Rectal smooth muscle tissue (tissue), 1 donor: ENCODE measurements around the gene C9orf78.

ENCODE experiments used
- H3K27ac ChIP-seq: one replicate; pipeline ENCODE4 v1.7.0; 2013; ENCODE audit warnings: low read depth, low read length, inconsistent platforms
- H3K27me3 ChIP-seq: one replicate; pipeline ENCODE4 v1.7.0; 2013; ENCODE audit warnings: low read length; ENCODE audit not compliant: control insufficient read depth, insufficient read depth
- H3K36me3 ChIP-seq: one replicate; pipeline ENCODE4 v1.7.0; 2013; ENCODE audit warnings: low read length; ENCODE audit not compliant: control insufficient read depth, insufficient read depth
- H3K4me1 ChIP-seq: one replicate; pipeline ENCODE4 v1.7.0; 2013; ENCODE audit warnings: low read length; ENCODE audit not compliant: control insufficient read depth, insufficient read depth
- H3K4me3 ChIP-seq: one replicate; pipeline ENCODE4 v1.7.0; 2013; ENCODE audit warnings: low read length
- H3K9ac ChIP-seq: one replicate; pipeline ENCODE4 v1.7.0; 2013; ENCODE audit warnings: low read length

Gene C9orf78

GRCh38 chr9:129835128-129835859, at the start of gene C9orf78, which contains the start of gene USP20:
Gene C9orf78 (minus strand): TSS chr9:129835275. CDS start chr9:129835221, 54 bp downstream.
Gene USP20 (plus strand): TSS chr9:129835458. CDS start chr9:129852556, 17,098 bp downstream.
- Histone ChIP-seq H3K27me3 (no peaks in the 10 kb centered on the region), H3K36me3 (no peaks in the 10 kb centered on the region), H3K27ac (peak within 1 kb of the TSS; percentile 86), H3K4me1 (peaks cover 2% of the 10 kb centered on the region), H3K4me3 (peak within 1 kb of the TSS; percentile 98), H3K9ac (peak within 1 kb of the TSS; percentile 91)

DNA sequence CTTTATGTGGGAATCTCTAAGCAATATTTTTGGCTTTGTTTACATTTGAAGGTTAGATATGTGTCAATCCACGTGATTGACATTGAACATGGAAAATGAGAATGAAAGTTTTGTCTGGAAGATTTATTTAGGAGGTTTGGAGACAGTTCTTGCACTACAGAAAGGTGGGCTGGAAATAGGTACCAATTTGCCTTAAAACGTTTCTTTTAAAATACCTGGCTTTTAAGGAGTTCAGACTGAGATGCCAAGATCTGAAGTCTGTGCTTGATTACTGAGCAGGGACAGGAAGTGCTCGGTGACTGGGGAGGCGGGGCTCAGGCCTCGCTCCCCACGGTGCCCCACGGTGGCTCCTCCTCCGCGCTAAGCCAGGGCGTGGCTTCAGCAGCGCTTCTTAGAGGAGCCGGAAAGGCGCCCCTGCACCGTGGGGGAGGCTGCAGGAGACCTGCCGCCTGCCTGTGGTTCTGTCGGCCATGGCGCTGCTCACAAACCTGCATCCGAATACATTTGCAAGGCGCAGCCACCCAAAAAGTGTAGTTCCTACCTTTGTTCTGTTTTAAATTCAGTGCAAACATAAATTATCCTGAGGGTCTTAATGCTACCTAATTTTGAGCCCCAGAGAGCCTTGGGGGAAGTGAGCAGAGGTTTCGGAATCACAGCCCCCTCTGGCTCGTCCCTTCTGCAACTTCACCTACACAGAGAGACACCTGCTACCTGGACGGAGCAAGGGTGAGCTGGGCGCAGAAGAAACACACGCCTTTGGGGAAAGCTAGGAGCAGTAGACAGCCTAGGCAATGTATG, 49.3 kb upstream of the C9orf78 start:
- Histone ChIP-seq H3K9ac (peak overlapping the region; percentile 49), H3K27ac (peak overlapping the region; percentile 77), H3K4me1 (peaks cover 47% of the 10 kb centered on the region), H3K4me3 (peak overlapping the region; percentile 70), H3K36me3 (peaks cover 22% of the 10 kb centered on the region), H3K27me3 (no peaks in the 10 kb centered on the region)

DNA sequence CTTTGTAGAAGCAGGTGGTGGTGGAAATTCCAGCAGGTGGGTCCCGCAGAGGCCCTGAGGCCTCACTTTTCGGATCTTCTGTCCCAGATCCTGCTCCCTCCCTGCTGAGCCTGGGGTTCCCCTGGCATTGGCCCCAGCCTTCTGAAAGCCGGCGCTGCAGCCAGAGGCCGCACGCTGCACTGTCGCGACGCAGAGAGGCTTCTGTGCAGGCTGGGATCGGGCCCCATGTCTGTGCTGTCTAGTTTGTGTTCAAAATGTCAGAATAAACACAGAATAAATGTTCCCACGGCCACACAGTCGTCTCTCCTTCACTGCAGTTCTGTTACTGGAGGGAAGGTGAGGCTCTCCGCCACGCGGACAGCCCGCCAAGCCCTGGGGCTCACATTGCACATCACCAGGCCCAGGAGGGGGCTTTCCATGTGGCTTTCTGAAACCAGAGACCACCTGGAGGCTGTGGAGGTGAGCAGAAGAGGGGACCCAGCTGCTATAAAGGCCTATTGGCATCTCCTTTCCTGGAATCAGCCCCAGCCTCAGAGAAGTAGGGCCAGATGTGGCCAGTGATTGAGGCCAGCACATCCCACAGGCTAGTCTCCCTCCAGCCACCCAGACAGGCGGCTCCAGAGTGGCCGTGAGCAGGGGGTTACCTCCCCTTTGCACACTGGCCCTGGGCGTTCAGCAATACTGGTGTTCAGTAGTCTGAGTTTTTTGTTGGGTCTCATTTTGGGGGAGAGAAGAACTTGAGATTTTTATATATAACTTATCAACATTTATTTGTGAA, 46.7 kb upstream of the C9orf78 start:
- Histone ChIP-seq H3K36me3 (peaks cover 21% of the 10 kb centered on the region), H3K4me1 (peaks cover 36% of the 10 kb centered on the region), H3K9ac (no peak overlapping the region), H3K27me3 (no peaks in the 10 kb centered on the region), H3K27ac (peak overlapping the region; percentile 57), H3K4me3 (no peak overlapping the region)

- peaks cover 30% of the 10 kb centered on the region for H3K4me1 ChIP-seq
- peak overlapping the region; percentile 57 for H3K27ac ChIP-seq
- no peak overlapping the region for H3K4me3 ChIP-seq
- H3K27me3 ChIP-seq: no peaks in the 10 kb centered on the region
- no peak overlapping the region for H3K9ac ChIP-seq
- peaks cover 25% of the 10 kb centered on the region for H3K36me3 ChIP-seq
These were observed 45.8 kb upstream of the C9orf78 start for GRCh38 chr9:129880654-129881546.

DNA sequence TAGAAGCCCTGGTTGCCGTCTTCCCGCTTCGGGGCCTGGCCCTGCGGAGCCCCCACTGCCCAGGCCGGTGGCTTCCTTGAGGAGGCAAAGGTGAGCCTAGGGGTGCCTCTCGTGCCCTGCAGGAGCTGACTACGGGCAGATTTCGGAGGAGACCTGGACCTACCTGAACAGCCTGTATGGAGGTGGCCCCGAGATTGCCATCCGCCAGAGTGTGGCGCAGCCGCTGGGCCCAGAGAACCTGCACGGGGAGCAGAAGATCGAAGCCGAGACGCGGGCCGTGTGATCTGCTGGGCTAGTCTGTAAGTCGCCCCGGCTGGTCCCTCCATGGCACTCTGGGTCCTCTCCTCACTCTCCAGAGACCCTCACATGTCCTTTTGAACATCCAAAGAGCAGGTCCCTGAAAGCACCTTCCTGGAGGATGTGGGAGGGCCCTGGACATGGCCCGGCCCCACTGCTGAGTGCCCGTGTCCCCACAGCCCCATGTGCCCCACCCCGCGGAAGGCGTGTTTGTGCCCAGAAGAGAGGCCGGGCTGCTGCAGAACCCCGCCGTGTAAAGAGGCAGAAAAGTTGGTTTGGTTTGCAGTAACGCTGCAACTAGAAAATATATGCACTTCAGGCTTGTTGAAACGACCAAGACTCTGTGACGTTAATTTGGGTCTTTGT, 45.0 kb upstream of the C9orf78 start:
- no peak overlapping the region for H3K4me3 ChIP-seq
- no peak overlapping the region for H3K9ac ChIP-seq
- peaks cover 32% of the 10 kb centered on the region for H3K36me3 ChIP-seq
- H3K27me3 ChIP-seq: no peaks in the 10 kb centered on the region
- peaks cover 26% of the 10 kb centered on the region for H3K4me1 ChIP-seq
- H3K27ac ChIP-seq: peak overlapping the region; percentile 57

DNA sequence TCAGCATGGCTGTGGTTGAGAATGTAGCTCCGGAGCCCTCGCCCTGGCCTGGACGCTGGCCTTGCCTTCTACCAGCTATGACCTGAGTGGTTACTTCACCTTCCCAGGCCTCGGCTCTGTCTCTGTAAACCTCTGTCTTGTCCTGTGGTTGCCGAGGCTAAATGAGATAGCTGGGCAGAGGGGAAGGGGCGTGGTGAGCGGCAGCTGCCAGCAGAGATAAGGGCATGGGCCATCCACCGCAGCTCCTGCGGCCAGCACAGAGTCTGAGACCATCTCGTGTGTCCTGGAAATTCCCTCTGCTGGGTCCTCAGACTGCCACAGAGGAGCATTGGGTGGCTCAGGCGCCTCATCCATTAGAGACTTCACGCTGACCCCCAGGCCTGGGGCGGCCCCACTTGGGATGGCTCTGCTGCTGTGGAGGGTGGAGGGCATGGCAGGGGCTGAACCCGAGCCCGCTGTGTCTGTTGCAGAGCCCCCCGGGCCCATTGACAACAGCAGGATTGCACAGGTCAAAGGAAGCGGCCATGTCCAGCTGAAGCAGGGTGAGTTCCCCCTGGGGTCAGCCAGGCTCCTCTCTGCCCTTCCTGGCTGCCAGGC, 44.1 kb upstream of the C9orf78 start:
- no peak overlapping the region for H3K27ac ChIP-seq
- H3K27me3 ChIP-seq: no peaks in the 10 kb centered on the region
- peaks cover 39% of the 10 kb centered on the region for H3K36me3 ChIP-seq
- peaks cover 17% of the 10 kb centered on the region for H3K4me1 ChIP-seq
- no peak overlapping the region for H3K4me3 ChIP-seq
- no peak overlapping the region for H3K9ac ChIP-seq

DNA sequence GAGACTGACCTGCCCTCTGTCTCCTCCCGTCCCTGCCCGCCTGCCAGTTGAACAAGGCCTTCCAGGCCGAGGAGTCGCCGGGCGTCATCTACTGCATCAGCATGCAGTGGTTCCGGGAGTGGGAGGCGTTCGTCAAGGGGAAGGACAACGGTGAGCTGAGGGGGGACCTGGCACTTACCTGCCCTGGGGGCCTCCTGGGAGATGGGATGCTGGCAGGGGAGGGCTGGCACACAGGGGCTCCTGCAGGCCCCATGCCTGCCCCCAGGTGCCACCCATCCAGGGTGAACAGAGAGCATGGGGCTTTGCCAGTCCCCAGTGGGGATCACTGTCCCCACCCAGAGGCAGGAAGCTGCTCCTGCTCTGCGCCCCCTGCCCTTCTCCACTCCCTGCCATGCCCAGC, 43.2 kb upstream of the C9orf78 start:
- Histone ChIP-seq H3K4me3 (no peak overlapping the region), H3K27me3 (no peaks in the 10 kb centered on the region), H3K9ac (no peak overlapping the region), H3K36me3 (peaks cover 39% of the 10 kb centered on the region), H3K27ac (no peak overlapping the region), H3K4me1 (peaks cover 13% of the 10 kb centered on the region)

DNA sequence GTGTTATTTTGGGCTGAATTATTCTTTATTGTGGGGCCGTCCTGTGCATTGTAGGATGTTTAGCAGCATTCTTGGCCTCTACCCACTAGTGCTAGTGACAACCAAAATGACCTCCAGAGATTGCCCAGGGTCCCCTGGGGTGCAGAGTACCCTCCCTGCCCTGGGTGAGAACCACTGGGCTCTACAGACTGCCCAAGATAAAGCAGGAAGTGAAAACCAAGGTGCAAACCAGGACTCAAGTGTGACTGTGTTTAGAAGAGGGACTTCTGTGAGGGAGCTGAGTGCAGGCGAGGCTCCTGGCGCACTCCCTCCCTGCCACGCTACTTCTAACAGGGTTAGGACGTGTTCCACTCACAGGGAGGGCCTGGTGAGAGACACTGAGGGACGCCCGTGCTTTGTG, 41.7 kb upstream of the C9orf78 start:
- no peaks in the 10 kb centered on the region for H3K27me3 ChIP-seq
- peaks cover 13% of the 10 kb centered on the region for H3K4me1 ChIP-seq
- H3K9ac ChIP-seq: no peak overlapping the region
- H3K36me3 ChIP-seq: peaks cover 39% of the 10 kb centered on the region
- no peak overlapping the region for H3K27ac ChIP-seq
- H3K4me3 ChIP-seq: no peak overlapping the region

DNA sequence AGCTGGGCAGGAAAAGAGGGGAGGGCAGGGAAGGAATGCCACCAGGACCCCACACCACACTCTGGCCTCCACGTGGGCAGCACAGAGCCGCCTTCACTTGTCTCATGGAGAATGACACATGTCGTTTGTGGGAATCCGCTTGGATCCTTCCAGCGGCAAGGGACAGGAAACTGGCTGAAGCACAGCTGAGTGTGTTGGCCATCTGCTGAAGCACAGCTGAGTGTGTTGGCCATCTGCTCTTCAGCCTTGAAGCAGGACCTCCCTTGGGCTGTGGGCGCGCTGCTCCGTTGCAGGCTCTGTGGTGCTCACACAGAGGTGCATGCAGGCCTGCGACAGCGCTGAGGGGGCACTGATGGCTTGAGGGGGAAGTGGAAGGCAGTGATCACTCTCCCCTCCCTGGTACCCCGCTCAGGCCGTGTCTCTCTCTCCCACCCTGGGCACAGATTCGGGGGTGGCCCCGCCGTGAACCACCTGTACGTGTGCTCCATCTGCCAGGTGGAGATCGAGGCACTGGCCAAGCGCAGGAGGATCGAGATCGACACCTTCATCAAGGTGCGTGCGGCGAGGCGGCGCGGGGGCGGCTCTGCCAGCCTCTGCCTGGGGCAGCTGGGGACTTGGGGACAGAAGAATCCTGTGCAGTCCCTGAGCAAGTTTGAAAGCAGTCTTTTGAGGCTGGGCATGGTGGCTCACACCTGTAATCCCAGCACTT, 40.8 kb upstream of the C9orf78 start:
- H3K27me3 ChIP-seq: no peaks in the 10 kb centered on the region
- H3K36me3 ChIP-seq: peaks cover 35% of the 10 kb centered on the region
- H3K27ac ChIP-seq: no peak overlapping the region
- peaks cover 8% of the 10 kb centered on the region for H3K4me1 ChIP-seq
- H3K9ac ChIP-seq: no peak overlapping the region
- no peak overlapping the region for H3K4me3 ChIP-seq

DNA sequence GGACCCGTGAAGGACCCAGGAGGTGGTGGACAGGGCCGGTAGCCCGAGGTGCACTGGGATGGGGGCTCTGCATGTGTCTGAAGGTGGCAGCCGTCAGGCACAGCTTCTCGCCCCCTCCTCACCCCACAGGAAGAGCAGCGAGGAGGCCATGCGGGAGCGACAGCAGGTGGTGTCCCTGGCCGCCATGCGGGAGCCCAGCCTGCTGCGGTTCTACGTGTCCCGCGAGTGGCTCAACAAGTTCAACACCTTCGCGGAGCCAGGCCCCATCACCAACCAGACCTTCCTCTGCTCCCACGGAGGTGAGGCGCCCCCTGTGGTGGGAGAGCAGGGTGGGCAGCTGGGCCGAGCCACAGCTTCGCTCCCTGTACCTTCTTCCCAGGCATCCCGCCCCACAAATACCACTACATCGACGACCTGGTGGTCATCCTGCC, 40.1 kb upstream of the C9orf78 start:
- Histone ChIP-seq H3K27ac (no peak overlapping the region), H3K4me1 (peaks cover 2% of the 10 kb centered on the region), H3K36me3 (peaks cover 30% of the 10 kb centered on the region), H3K9ac (no peak overlapping the region), H3K27me3 (no peaks in the 10 kb centered on the region), H3K4me3 (no peak overlapping the region)
